HepG2 (cell line): Measurements from ENCODE around the gene C1QTNF5. TPM values are rescaled to one million over a fixed set of nuclear protein-coding genes. Genes with fewer than 3 reads are reported as not detected.
A peak's percentile ranks its signal among the peaks of the same experiment; 100 is the strongest.

Source experiments
- ADNP ChIP-seq: sonication (generic); formaldehyde crosslinking; IDR thresholded peaks from 2 replicates; pipeline ENCODE4 v1.4.0; 2020; ENCODE audit warnings: missing genetic modification reagents
- EEA1 ChIP-seq: sonication (generic); formaldehyde crosslinking; IDR thresholded peaks from 2 replicates; pipeline ENCODE4 v1.5.1; 2020; ENCODE audit warnings: mild to moderate bottlenecking, missing genetic modification reagents, borderline replicate concordance
- ELF1 ChIP-seq: sonication (generic); formaldehyde crosslinking; IDR thresholded peaks from 2 replicates; pipeline ENCODE4 v1.4.0; 2020; ENCODE audit warnings: missing genetic modification reagents
- FOXA3 ChIP-seq: IDR thresholded peaks from 2 replicates; pipeline ENCODE4 v1.6.1; 2016; ENCODE audit warnings: missing genetic modification reagents, missing compliant biosample characterization
- GATAD1 ChIP-seq: IDR thresholded peaks from 2 replicates; pipeline ENCODE4 v1.6.1; 2016; ENCODE audit warnings: missing genetic modification reagents, missing compliant biosample characterization
- HOXA5 ChIP-seq: sonication (generic); formaldehyde crosslinking; IDR thresholded peaks from 2 replicates; pipeline ENCODE4 v1.4.0; 2020; ENCODE audit warnings: missing genetic modification reagents
- PITX1 ChIP-seq: sonication (generic); formaldehyde crosslinking; IDR thresholded peaks from 2 replicates; pipeline ENCODE4 v1.5.1; 2020; ENCODE audit warnings: mild to moderate bottlenecking, missing genetic modification reagents
- SNAPC2 ChIP-seq: sonication (generic); formaldehyde crosslinking; IDR thresholded peaks from 2 replicates; pipeline ENCODE4 v1.8.1; 2022; ENCODE audit warnings: mild to moderate bottlenecking, missing genetic modification reagents
- SP4 ChIP-seq: sonication (generic); formaldehyde crosslinking; IDR thresholded peaks from 2 replicates; pipeline ENCODE4 v1.8.1; 2023; ENCODE audit warnings: mild to moderate bottlenecking, missing genetic modification reagents
- TARDBP ChIP-seq: sonication (generic); formaldehyde crosslinking; IDR thresholded peaks from 2 replicates; pipeline ENCODE4 v1.8.0; 2022; ENCODE audit warnings: mild to moderate bottlenecking, missing genetic modification reagents
- ZFX ChIP-seq: sonication (generic); formaldehyde crosslinking; IDR thresholded peaks from 2 replicates; pipeline ENCODE4 v1.4.0; 2020; ENCODE audit warnings: mild to moderate bottlenecking, low read depth, missing genetic modification reagents, moderate library complexity
- ZNF552 ChIP-seq: sonication (generic); formaldehyde crosslinking; IDR thresholded peaks from 2 replicates; pipeline ENCODE4 v1.9.0; 2022; ENCODE audit warnings: missing genetic modification reagents, mild to moderate bottlenecking, borderline replicate concordance
- ZNF614 ChIP-seq: IDR thresholded peaks from 2 replicates; pipeline ENCODE4 v1.6.1; 2018; ENCODE audit warnings: missing biosample characterization, missing genetic modification reagents, inconsistent platforms, borderline replicate concordance
- ZNF768 ChIP-seq: sonication (generic); formaldehyde crosslinking; IDR thresholded peaks from 2 replicates; pipeline ENCODE4 v1.4.0; 2020; ENCODE audit warnings: missing genetic modification reagents
- ZNF772 ChIP-seq: sonication (generic); formaldehyde crosslinking; IDR thresholded peaks from 2 replicates; pipeline ENCODE4 v1.5.0; 2020; ENCODE audit warnings: mild to moderate bottlenecking, missing genetic modification reagents
- polyA plus RNA-seq, 8 experiments: library from polyadenylated mRNA; depleted of rRNA in 3 of 8; stranded (reverse) in 7 of 8; unstranded in 1 of 8; fragments of >200 nt; fragmentation: Illumina TruSeq in 4 of 8; extraction: Trizol in 4 of 8; gene quantifications; 2 replicates each; pipeline versions ENCODE4 v1.2.1 to v1.2.3, GENCODE V29; 2011 to 2016; ENCODE audit warnings: low read depth in 4 of 8, missing spikeins in 1 of 8, mixed read lengths in 1 of 8; ENCODE audit not compliant: insufficient read depth in 1 of 8
- total RNA-seq, 5 experiments: library from RNA; depleted of rRNA; stranded (reverse); fragments of >200 nt; fragmentation: Illumina TruSeq; extraction: Trizol; gene quantifications; 2 replicates each; pipeline ENCODE4 v1.2.3, GENCODE V29; 2016; ENCODE audit warnings: low read depth in 1 of 5
- TF ChIP-seq, protein P1 (sequence below): sonication (generic); formaldehyde crosslinking; IDR thresholded peaks from 2 replicates; pipeline ENCODE4 v1.5.0; 2020; ENCODE audit warnings: mild to moderate bottlenecking, missing genetic modification reagents, borderline replicate concordance
- TF ChIP-seq, protein P2 (sequence below): IDR thresholded peaks from 2 replicates; pipeline ENCODE4 v1.6.1; 2016; ENCODE audit warnings: low read depth, borderline replicate concordance
- TF ChIP-seq, protein P3 (sequence below): sonication (generic); formaldehyde crosslinking; IDR thresholded peaks from 2 replicates; pipeline ENCODE4 v1.4.0; 2020; ENCODE audit warnings: missing genetic modification reagents, mild to moderate bottlenecking, borderline replicate concordance
- TF ChIP-seq, protein P4 (sequence below): sonication (generic); formaldehyde crosslinking; IDR thresholded peaks from 2 replicates; pipeline ENCODE4 v1.8.1; 2022; ENCODE audit warnings: mild to moderate bottlenecking, missing genetic modification reagents

The C1QTNF5 gene
- total and polyA plus RNA-seq, 2 of the 13 experiments (the other 11 are each of a cell fraction or from before 2014, with no cell fraction given) = 0.86 to 1.2 TPM

DNA sequence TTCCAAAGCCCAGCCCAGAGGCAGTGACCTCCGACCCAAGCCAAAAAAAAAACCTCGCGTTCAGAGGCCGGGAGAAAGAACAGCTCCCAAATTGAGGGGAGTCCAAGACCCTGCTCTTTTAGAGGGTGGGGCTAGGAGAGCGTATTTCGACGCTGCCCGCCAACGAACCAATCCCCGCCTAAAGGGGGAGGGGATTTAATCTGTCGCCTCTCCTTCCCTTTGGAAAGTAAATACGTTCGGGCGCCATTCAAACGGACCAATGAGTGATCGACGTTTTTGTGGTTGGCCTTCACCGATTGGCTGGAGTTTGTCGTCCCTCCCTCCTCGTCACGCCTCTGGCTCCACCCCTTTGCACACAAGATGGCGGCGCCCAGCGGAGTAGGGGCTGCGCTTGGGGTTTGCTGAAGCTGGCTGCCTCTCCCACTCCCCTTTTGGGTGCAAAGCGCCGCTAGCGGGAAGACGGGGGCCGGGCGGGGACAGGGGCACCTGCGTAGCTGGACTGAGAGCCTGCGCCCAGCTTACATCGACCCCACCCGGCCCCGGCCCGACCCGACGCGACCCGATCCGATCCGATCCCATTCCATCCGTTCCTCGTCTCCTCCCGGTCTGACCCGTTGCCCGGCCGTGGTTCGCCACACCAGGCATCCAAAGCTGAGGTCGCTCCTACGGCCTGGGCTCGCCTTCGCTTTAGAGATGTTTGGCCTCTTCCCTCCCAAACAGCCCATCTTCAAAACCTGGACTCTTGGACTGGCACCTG, 6.3 kb downstream of the C1QTNF5 start, which contains the start of gene RNF26 (continued):
- 0 out of 2 replicates have a peak, but pooled peaks have one; percentile 63 for TF ChIP-seq EEA1 (CRISPR knock-in tag)
- 0 out of 2 replicates have a peak, but pooled peaks have one; percentile 38 for TF ChIP-seq HOXA5
- TF ChIP-seq ADNP (CRISPR knock-in tag) = no peak
- TF ChIP-seq ZNF772 = 0 out of 2 replicates have a peak, but pooled peaks have one; percentile 35
- TF ChIP-seq TARDBP (CRISPR knock-in tag) = no peak
- TF ChIP-seq, protein P1, sequence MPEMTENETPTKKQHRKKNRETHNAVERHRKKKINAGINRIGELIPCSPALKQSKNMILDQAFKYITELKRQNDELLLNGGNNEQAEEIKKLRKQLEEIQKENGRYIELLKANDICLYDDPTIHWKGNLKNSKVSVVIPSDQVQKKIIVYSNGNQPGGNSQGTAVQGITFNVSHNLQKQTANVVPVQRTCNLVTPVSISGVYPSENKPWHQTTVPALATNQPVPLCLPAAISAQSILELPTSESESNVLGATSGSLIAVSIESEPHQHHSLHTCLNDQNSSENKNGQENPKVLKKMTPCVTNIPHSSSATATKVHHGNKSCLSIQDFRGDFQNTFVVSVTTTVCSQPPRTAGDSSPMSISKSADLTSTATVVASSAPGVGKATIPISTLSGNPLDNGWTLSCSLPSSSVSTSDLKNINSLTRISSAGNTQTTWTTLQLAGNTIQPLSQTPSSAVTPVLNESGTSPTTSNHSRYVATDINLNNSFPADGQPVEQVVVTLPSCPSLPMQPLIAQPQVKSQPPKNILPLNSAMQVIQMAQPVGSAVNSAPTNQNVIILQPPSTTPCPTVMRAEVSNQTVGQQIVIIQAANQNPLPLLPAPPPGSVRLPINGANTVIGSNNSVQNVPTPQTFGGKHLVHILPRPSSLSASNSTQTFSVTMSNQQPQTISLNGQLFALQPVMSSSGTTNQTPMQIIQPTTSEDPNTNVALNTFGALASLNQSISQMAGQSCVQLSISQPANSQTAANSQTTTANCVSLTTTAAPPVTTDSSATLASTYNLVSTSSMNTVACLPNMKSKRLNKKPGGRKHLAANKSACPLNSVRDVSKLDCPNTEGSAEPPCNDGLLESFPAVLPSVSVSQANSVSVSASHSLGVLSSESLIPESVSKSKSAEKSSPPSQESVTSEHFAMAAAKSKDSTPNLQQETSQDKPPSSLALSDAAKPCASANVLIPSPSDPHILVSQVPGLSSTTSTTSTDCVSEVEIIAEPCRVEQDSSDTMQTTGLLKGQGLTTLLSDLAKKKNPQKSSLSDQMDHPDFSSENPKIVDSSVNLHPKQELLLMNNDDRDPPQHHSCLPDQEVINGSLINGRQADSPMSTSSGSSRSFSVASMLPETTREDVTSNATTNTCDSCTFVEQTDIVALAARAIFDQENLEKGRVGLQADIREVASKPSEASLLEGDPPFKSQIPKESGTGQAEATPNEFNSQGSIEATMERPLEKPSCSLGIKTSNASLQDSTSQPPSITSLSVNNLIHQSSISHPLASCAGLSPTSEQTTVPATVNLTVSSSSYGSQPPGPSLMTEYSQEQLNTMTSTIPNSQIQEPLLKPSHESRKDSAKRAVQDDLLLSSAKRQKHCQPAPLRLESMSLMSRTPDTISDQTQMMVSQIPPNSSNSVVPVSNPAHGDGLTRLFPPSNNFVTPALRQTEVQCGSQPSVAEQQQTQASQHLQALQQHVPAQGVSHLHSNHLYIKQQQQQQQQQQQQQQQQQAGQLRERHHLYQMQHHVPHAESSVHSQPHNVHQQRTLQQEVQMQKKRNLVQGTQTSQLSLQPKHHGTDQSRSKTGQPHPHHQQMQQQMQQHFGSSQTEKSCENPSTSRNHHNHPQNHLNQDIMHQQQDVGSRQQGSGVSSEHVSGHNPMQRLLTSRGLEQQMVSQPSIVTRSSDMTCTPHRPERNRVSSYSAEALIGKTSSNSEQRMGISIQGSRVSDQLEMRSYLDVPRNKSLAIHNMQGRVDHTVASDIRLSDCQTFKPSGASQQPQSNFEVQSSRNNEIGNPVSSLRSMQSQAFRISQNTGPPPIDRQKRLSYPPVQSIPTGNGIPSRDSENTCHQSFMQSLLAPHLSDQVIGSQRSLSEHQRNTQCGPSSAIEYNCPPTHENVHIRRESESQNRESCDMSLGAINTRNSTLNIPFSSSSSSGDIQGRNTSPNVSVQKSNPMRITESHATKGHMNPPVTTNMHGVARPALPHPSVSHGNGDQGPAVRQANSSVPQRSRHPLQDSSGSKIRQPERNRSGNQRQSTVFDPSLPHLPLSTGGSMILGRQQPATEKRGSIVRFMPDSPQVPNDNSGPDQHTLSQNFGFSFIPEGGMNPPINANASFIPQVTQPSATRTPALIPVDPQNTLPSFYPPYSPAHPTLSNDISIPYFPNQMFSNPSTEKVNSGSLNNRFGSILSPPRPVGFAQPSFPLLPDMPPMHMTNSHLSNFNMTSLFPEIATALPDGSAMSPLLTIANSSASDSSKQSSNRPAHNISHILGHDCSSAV (CRISPR knock-in tag) = 0 out of 2 replicates have a peak, but pooled peaks have one; percentile 50
- TF ChIP-seq, protein P2, sequence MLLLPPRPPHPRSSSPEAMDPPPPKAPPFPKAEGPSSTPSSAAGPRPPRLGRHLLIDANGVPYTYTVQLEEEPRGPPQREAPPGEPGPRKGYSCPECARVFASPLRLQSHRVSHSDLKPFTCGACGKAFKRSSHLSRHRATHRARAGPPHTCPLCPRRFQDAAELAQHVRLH (CRISPR knock-in tag) = peak; percentile 39; the same call in 1 of the 2 replicates
- peak; percentile 96 for TF ChIP-seq GATAD1 (CRISPR knock-in tag)
- peak; percentile 54; the same call in 1 of the 2 replicates for TF ChIP-seq ELF1 (CRISPR knock-in tag)
- 0 out of 2 replicates have a peak, but pooled peaks have one; percentile 55 for TF ChIP-seq ZNF552 (CRISPR knock-in tag)
- TF ChIP-seq PITX1 (CRISPR knock-in tag) = peak; percentile 14; the same call in 1 of the 2 replicates
- peak; percentile 45; the same call in 1 of the 2 replicates for TF ChIP-seq ZNF614 (CRISPR knock-in tag)
- no peak for TF ChIP-seq SNAPC2 (CRISPR knock-in tag)
- TF ChIP-seq, protein P3, sequence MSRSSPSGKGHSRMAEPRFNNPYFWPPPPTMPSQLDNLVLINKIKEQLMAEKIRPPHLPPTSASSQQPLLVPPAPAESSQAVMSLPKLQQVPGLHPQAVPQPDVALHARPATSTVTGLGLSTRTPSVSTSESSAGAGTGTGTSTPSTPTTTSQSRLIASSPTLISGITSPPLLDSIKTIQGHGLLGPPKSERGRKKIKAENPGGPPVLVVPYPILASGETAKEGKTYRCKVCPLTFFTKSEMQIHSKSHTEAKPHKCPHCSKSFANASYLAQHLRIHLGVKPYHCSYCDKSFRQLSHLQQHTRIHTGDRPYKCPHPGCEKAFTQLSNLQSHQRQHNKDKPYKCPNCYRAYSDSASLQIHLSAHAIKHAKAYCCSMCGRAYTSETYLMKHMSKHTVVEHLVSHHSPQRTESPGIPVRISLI = peak; percentile 84; the same call in 1 of the 2 replicates
- peak; percentile 64 for TF ChIP-seq ZFX (CRISPR knock-in tag)
- peak; percentile 82 for TF ChIP-seq FOXA3
- peak; percentile 80 for TF ChIP-seq SP4
- TF ChIP-seq, protein P4, sequence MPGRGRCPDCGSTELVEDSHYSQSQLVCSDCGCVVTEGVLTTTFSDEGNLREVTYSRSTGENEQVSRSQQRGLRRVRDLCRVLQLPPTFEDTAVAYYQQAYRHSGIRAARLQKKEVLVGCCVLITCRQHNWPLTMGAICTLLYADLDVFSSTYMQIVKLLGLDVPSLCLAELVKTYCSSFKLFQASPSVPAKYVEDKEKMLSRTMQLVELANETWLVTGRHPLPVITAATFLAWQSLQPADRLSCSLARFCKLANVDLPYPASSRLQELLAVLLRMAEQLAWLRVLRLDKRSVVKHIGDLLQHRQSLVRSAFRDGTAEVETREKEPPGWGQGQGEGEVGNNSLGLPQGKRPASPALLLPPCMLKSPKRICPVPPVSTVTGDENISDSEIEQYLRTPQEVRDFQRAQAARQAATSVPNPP (CRISPR knock-in tag) = peak; percentile 8; the same call in 1 of the 2 replicates
- no peak; the same call in 1 of the 2 replicates for TF ChIP-seq ZNF768 (CRISPR knock-in tag)
